ENCODE measurements around the gene DDX52. TPM values are rescaled to one million over a fixed set of nuclear protein-coding genes. Genes with fewer than 3 reads are reported as not detected.
"Not testable (repeated sequence)": the region's sequence is repeated elsewhere in the genome, so short reads cannot be mapped to it uniquely, and the experiment has no call there.

The DDX52 gene
- total RNA-seq, result 10 to 100 TPM; 28.2 to 28.6 TPM

GRCh38 chr17:37643118-37643766 is at the start of gene DDX52:
Gene DDX52, minus strand, starts transcription at chr17:37643446. Its CDS starts 26 bp downstream, at chr17:37643420.
- Mint-ChIP-seq H3K27ac (peak within 1 kb of the TSS; percentile 91), H3K9me3 (ENCODE audit: insufficient read depth) (no peaks in the 10 kb centered on the region), H3K4me3 (peak within 1 kb of the TSS; percentile 95), H3K4me1 (ENCODE audit: low read depth) (peaks cover 32% of the 10 kb centered on the region), H3K36me3 (ENCODE audit: low read depth) (peaks cover 27% of the 10 kb centered on the region), H3K27me3 (ENCODE audit: low read depth) (peaks cover 37% of the 10 kb centered on the region)
- POLR2A ChIA-PET, result interaction anchor here (1.2 kb wide), 1 partner anchor 33 kb away, joined by 3 read pairs; the partner anchor contains the start of gene SYNRG
- DNase-seq, result peak; percentile 93
- CTCF ChIA-PET, result interaction anchor here (0.8 to 2.3 kb wide), 5 partner anchors 15 to 148 kb away, joined by 3 to 15 read pairs (median 3); partner anchors contain the start of gene SYNRG
- ATAC-seq, result peak; percentile 99

GRCh38 chr17:37691807-37692206 is 48.6 kb upstream of the DDX52 start:
- POLR2A ChIA-PET, result no interaction called here
- no peak overlapping the region for H3K27ac Mint-ChIP-seq

GRCh38 chr17:37689317-37689716 is 46.1 kb upstream of the DDX52 start:
- H3K9me3 Mint-ChIP-seq (ENCODE audit: insufficient read depth), result no peaks in the 10 kb centered on the region
- ATAC-seq (no peak), DNase-seq (no peak)
- H3K4me3 Mint-ChIP-seq, result no peak overlapping the region
- no peaks in the 10 kb centered on the region for H3K4me1 Mint-ChIP-seq (ENCODE audit: low read depth)
- ChIA-PET POLR2A (no interaction called here), CTCF (interaction anchor here (0.7 kb wide), 1 partner anchor 201 kb away, joined by 3 read pairs; no protein-coding TSS in a partner anchor)
- no peaks in the 10 kb centered on the region for H3K36me3 Mint-ChIP-seq (ENCODE audit: low read depth)
- no peaks in the 10 kb centered on the region for H3K27me3 Mint-ChIP-seq (ENCODE audit: low read depth)
- no peak overlapping the region for H3K27ac Mint-ChIP-seq

More at GRCh38 chr17:37691807-37692206, 48.6 kb upstream of the DDX52 start:
- Mint-ChIP-seq H3K9me3 (ENCODE audit: insufficient read depth) (no peaks in the 10 kb centered on the region), H3K36me3 (ENCODE audit: low read depth) (no peaks in the 10 kb centered on the region), H3K4me1 (ENCODE audit: low read depth) (no peaks in the 10 kb centered on the region), H3K4me3 (no peak overlapping the region), H3K27me3 (ENCODE audit: low read depth) (peaks cover 2% of the 10 kb centered on the region)
- CTCF ChIA-PET, result no interaction called here
- peak; percentile 30 for ATAC-seq
- no peak for DNase-seq

- Mint-ChIP-seq H3K4me3 (no peak overlapping the region), H3K9me3 (ENCODE audit: insufficient read depth) (no peaks in the 10 kb centered on the region), H3K27ac (no peak overlapping the region), H3K27me3 (ENCODE audit: low read depth) (peaks cover 3% of the 10 kb centered on the region), H3K4me1 (ENCODE audit: low read depth) (peaks cover 11% of the 10 kb centered on the region), H3K36me3 (ENCODE audit: low read depth) (no peaks in the 10 kb centered on the region)
- no peak for DNase-seq
- peak; percentile 42 for ATAC-seq
- POLR2A ChIA-PET, result no interaction called here
- CTCF ChIA-PET, result interaction anchor here (0.6 kb wide), 1 partner anchor 106 kb away, joined by 3 read pairs; no protein-coding TSS in a partner anchor
Observed at GRCh38 chr17:37683454-37683984, 40.3 kb upstream of the DDX52 start.

- H3K27ac Mint-ChIP-seq, result no peak overlapping the region
- ATAC-seq (no peak), DNase-seq (no peak)
- H3K27me3 Mint-ChIP-seq (ENCODE audit: low read depth), result peaks cover 7% of the 10 kb centered on the region
- H3K9me3 Mint-ChIP-seq (ENCODE audit: insufficient read depth), result no peaks in the 10 kb centered on the region
- H3K4me1 Mint-ChIP-seq (ENCODE audit: low read depth), result peaks cover 11% of the 10 kb centered on the region
- H3K36me3 Mint-ChIP-seq (ENCODE audit: low read depth), result no peaks in the 10 kb centered on the region
- ChIA-PET CTCF (interaction anchor here (0.7 kb wide), 1 partner anchor 110 kb away, joined by 3 read pairs; no protein-coding TSS in a partner anchor), POLR2A (no interaction called here)
- no peak overlapping the region for H3K4me3 Mint-ChIP-seq
Observed at GRCh38 chr17:37682007-37682406, 38.8 kb upstream of the DDX52 start.

- Mint-ChIP-seq H3K4me1 (ENCODE audit: low read depth) (peaks cover 15% of the 10 kb centered on the region), H3K27me3 (ENCODE audit: low read depth) (peaks cover 16% of the 10 kb centered on the region)
- H3K4me3 Mint-ChIP-seq; H3K27ac Mint-ChIP-seq; DNase-seq; H3K36me3 Mint-ChIP-seq (ENCODE audit: low read depth); H3K9me3 Mint-ChIP-seq (ENCODE audit: insufficient read depth); ATAC-seq; CTCF ChIA-PET: not testable (repeated sequence)
- POLR2A ChIA-PET, result interaction anchor here (1.1 kb wide), 1 partner anchor 24 kb away, joined by 3 read pairs; no protein-coding TSS in a partner anchor
Observed at GRCh38 chr17:37679995-37680394, 36.7 kb upstream of the DDX52 start.

- Mint-ChIP-seq H3K4me1 (ENCODE audit: low read depth) (peaks cover 5% of the 10 kb centered on the region), H3K27ac (no peak overlapping the region), H3K9me3 (ENCODE audit: insufficient read depth) (no peaks in the 10 kb centered on the region), H3K36me3 (ENCODE audit: low read depth) (no peaks in the 10 kb centered on the region), H3K4me3 (no peak overlapping the region), H3K27me3 (ENCODE audit: low read depth) (peaks cover 13% of the 10 kb centered on the region)
- no peak for ATAC-seq
- ChIA-PET CTCF (no interaction called here), POLR2A (no interaction called here)
- no peak for DNase-seq
Observed at GRCh38 chr17:37678036-37678435, 34.8 kb upstream of the DDX52 start.

- ChIA-PET CTCF (no interaction called here), POLR2A (no interaction called here)
- ATAC-seq (no peak), DNase-seq (no peak)
- no peak overlapping the region for H3K4me3 Mint-ChIP-seq
- H3K9me3 Mint-ChIP-seq (ENCODE audit: insufficient read depth), result no peaks in the 10 kb centered on the region
- peaks cover 5% of the 10 kb centered on the region for H3K4me1 Mint-ChIP-seq (ENCODE audit: low read depth)
- H3K36me3 Mint-ChIP-seq (ENCODE audit: low read depth), result no peaks in the 10 kb centered on the region
- H3K27me3 Mint-ChIP-seq (ENCODE audit: low read depth), result peaks cover 13% of the 10 kb centered on the region
- no peak overlapping the region for H3K27ac Mint-ChIP-seq
Observed at GRCh38 chr17:37677021-37677420, 33.8 kb upstream of the DDX52 start.

- H3K27ac Mint-ChIP-seq, result no peak overlapping the region
Observed at GRCh38 chr17:37676115-37676925, 33.1 kb upstream of the DDX52 start.

GRCh38 chr17:37674511-37674910 is 31.3 kb upstream of the DDX52 start:
- DNase-seq (no peak), ATAC-seq (no peak)
- Mint-ChIP-seq H3K4me3 (no peak overlapping the region), H3K36me3 (ENCODE audit: low read depth) (no peaks in the 10 kb centered on the region), H3K9me3 (ENCODE audit: insufficient read depth) (no peaks in the 10 kb centered on the region), H3K27me3 (ENCODE audit: low read depth) (peaks cover 13% of the 10 kb centered on the region), H3K27ac (no peak overlapping the region), H3K4me1 (ENCODE audit: low read depth) (peaks cover 4% of the 10 kb centered on the region)
- POLR2A ChIA-PET, result no interaction called here
- CTCF ChIA-PET, result no interaction called here

More at GRCh38 chr17:37676115-37676925, 33.1 kb upstream of the DDX52 start:
- H3K36me3 Mint-ChIP-seq (ENCODE audit: low read depth), result no peaks in the 10 kb centered on the region
- POLR2A ChIA-PET, result no interaction called here
- DNase-seq (no peak), ATAC-seq (no peak)
- H3K4me3 Mint-ChIP-seq, result no peak overlapping the region
- peaks cover 13% of the 10 kb centered on the region for H3K27me3 Mint-ChIP-seq (ENCODE audit: low read depth)
- H3K9me3 Mint-ChIP-seq (ENCODE audit: insufficient read depth), result no peaks in the 10 kb centered on the region
- CTCF ChIA-PET, result interaction anchor here (1.2 kb wide), 1 partner anchor 140 kb away, joined by 3 read pairs; no protein-coding TSS in a partner anchor
- peaks cover 4% of the 10 kb centered on the region for H3K4me1 Mint-ChIP-seq (ENCODE audit: low read depth)

- ChIA-PET POLR2A (no interaction called here), CTCF (no interaction called here)
- ATAC-seq (no peak), DNase-seq (no peak)
- H3K36me3 Mint-ChIP-seq (ENCODE audit: low read depth), result no peaks in the 10 kb centered on the region
- H3K9me3 Mint-ChIP-seq (ENCODE audit: insufficient read depth), result no peaks in the 10 kb centered on the region
- H3K4me3 Mint-ChIP-seq, result no peak overlapping the region
- no peak overlapping the region for H3K27ac Mint-ChIP-seq
- H3K27me3 Mint-ChIP-seq (ENCODE audit: low read depth), result peaks cover 11% of the 10 kb centered on the region
- peaks cover 4% of the 10 kb centered on the region for H3K4me1 Mint-ChIP-seq (ENCODE audit: low read depth)
Observed at GRCh38 chr17:37673386-37673785, 30.1 kb upstream of the DDX52 start.
